Measurements from ENCODE around the gene KIF19. TPM values are rescaled to one million over a fixed set of nuclear protein-coding genes. Genes with fewer than 3 reads are reported as not detected.

Gene KIF19
- total RNA-seq, 1 experiment from 2014 or later = not detected

DNA sequence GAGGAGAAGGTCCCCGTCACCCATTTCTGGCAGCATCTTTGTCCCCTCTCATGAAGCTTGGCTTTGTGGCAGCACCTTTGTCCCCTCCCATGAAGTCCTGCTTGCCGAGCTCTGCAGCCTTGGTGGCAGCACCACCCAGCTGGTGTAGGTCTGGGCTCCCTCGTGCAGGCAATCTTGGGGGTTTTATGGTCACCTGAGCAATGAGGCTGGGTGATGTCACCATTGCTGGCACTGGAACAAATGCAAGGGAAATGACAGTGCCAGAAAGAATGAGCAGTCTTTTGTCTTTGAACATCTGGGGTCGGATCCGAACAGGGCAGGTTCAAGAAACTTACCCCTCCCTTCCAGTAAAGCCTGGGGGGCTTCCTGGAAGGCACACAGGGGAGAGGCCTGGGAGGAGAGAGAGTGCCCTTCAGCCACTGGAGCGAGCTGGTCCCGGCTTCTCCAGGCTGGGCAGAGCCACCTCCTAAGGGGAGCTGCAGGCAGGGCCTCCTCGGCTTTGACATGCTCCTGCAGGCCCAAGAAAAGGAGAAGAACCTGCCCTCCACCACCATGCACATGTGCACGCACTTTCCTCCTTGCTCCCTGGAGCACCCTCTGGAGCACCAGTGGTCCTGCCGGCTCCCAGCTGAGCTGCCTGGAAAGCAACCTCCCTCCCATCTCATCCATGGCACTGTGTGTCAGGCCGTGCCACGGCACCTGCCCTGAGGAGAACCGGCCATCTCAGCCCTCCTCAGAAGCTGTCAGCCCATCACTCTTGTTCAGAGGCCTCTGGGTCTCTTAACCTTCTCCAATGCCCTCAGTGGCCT is 19.6 kb downstream of the KIF19 start:
- Histone ChIP-seq H3K4me1 (replicated peaks; ENCODE audit: insufficient read depth) (no peaks in the 10 kb centered on the region), H4K20me1 (ENCODE audit: insufficient read depth) (no peaks in the 10 kb centered on the region), H3K4me2 (no peak overlapping the region), H3K27me3 (ENCODE audit: insufficient read depth, low read depth) (peaks cover 97% of the 10 kb centered on the region), H3K9me3 (ENCODE audit: insufficient read depth, low read depth) (no peaks in the 10 kb centered on the region), H3K36me3 (ENCODE audit: low read depth) (no peaks in the 10 kb centered on the region), H3F3A (ENCODE audit: insufficient read depth, low read depth) (no peaks in the 10 kb centered on the region), H3K27ac (no peak overlapping the region), H2AFZ (no peak overlapping the region), H3K9me2 (ENCODE audit: insufficient read depth) (no peaks in the 10 kb centered on the region), H3K79me2 (ENCODE audit: low read depth) (no peaks in the 10 kb centered on the region), H3K4me3 (no peak overlapping the region)
- no peak for DNase-seq
- intact Hi-C loops (cut with micrococcal nuclease; ENCODE audit: unreplicated experiment) = no loop called here
- ChIA-PET POLR2A (ENCODE audit: unreplicated experiment) (no interaction called here), CTCF (no interaction called here)
- no peak for TF ChIP-seq EZH2 (IDR thresholded peaks at IDR 0.05; ENCODE audit: low read depth)
- TF ChIP-seq, protein P1, sequence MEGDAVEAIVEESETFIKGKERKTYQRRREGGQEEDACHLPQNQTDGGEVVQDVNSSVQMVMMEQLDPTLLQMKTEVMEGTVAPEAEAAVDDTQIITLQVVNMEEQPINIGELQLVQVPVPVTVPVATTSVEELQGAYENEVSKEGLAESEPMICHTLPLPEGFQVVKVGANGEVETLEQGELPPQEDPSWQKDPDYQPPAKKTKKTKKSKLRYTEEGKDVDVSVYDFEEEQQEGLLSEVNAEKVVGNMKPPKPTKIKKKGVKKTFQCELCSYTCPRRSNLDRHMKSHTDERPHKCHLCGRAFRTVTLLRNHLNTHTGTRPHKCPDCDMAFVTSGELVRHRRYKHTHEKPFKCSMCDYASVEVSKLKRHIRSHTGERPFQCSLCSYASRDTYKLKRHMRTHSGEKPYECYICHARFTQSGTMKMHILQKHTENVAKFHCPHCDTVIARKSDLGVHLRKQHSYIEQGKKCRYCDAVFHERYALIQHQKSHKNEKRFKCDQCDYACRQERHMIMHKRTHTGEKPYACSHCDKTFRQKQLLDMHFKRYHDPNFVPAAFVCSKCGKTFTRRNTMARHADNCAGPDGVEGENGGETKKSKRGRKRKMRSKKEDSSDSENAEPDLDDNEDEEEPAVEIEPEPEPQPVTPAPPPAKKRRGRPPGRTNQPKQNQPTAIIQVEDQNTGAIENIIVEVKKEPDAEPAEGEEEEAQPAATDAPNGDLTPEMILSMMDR (conservative IDR thresholded peaks at IDR 0.05) = no peak
- BruUV-seq (replicated peaks) = no TSS peak

DNA sequence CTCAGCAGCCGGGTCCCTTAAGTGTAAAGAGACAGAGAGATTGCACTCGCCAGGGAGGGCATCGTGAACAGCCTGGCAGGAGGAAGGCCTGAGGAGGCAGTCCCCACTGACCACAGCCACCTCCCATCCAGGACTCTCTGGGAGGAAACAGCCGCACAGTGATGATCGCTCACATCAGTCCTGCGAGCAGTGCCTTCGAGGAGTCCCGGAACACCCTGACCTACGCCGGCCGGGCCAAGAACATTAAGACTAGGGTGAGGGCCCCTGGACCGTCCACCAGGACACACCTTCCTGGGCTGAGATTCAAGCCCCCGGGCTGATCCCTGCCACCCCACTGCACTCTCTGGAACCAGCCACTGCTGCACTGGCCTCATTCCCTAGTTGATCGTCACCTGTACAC is 21.6 kb downstream of the KIF19 start:
- no peak overlapping the region for H3K4me3 ChIP-seq
- no peaks in the 10 kb centered on the region for H3K79me2 ChIP-seq (ENCODE audit: low read depth)
- H3K27me3 ChIP-seq (ENCODE audit: insufficient read depth, low read depth) = peaks cover 87% of the 10 kb centered on the region
- H3K4me2 ChIP-seq = no peak overlapping the region
- intact Hi-C loops (cut with micrococcal nuclease; ENCODE audit: unreplicated experiment) = no loop called here
- H2AFZ ChIP-seq = no peak overlapping the region
- ChIA-PET CTCF (interaction anchor here (0.6 kb wide), 1 partner anchor 16 kb away, joined by 3 read pairs; no protein-coding TSS in a partner anchor), POLR2A (ENCODE audit: unreplicated experiment) (no interaction called here)
- H3K36me3 ChIP-seq (ENCODE audit: low read depth) = no peaks in the 10 kb centered on the region
- no peaks in the 10 kb centered on the region for H3K9me2 ChIP-seq (ENCODE audit: insufficient read depth)
- H3K9me3 ChIP-seq (ENCODE audit: insufficient read depth, low read depth) = no peaks in the 10 kb centered on the region
- TF ChIP-seq EZH2 (IDR thresholded peaks at IDR 0.05; ENCODE audit: low read depth) = no peak
- TF ChIP-seq, protein P1 (conservative IDR thresholded peaks at IDR 0.05) = no peak
- no peaks in the 10 kb centered on the region for H3K4me1 ChIP-seq (replicated peaks; ENCODE audit: insufficient read depth)
- H3F3A ChIP-seq (ENCODE audit: insufficient read depth, low read depth) = no peaks in the 10 kb centered on the region
- no peaks in the 10 kb centered on the region for H4K20me1 ChIP-seq (ENCODE audit: insufficient read depth)
- H3K27ac ChIP-seq = no peak overlapping the region
- DNase-seq = no peak
- BruUV-seq (replicated peaks) = no TSS peak

DNA sequence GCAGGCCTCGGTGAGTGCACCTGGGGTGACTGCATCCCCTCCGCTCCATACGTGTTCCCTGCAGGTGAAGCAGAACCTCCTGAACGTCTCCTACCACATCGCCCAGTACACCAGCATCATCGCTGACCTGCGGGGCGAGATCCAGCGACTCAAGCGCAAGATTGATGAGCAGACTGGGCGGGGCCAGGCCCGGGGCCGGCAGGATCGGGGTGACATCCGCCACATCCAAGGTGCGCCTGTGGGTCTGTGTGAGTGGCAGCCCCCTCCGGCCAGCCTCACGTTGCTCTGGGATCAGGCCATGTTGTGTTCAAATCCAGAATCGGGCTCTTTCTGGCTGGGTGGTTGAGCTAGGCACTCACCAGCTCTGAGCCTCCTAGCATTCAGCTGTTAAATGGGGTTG is 23.1 kb downstream of the KIF19 start:
- ChIA-PET POLR2A (ENCODE audit: unreplicated experiment) (interaction anchor here (0.6 kb wide), 1 partner anchor 140 kb away, joined by 3 read pairs; no protein-coding TSS in a partner anchor), CTCF (no interaction called here)
- no peak for DNase-seq
- Histone ChIP-seq H2AFZ (no peak overlapping the region), H3K4me3 (no peak overlapping the region), H4K20me1 (ENCODE audit: insufficient read depth) (no peaks in the 10 kb centered on the region), H3K27ac (no peak overlapping the region), H3K9me2 (ENCODE audit: insufficient read depth) (no peaks in the 10 kb centered on the region), H3K9me3 (ENCODE audit: insufficient read depth, low read depth) (no peaks in the 10 kb centered on the region), H3K4me2 (no peak overlapping the region), H3F3A (ENCODE audit: insufficient read depth, low read depth) (no peaks in the 10 kb centered on the region), H3K27me3 (ENCODE audit: insufficient read depth, low read depth) (peaks cover 87% of the 10 kb centered on the region), H3K79me2 (ENCODE audit: low read depth) (no peaks in the 10 kb centered on the region), H3K36me3 (ENCODE audit: low read depth) (no peaks in the 10 kb centered on the region), H3K4me1 (replicated peaks; ENCODE audit: insufficient read depth) (no peaks in the 10 kb centered on the region)
- BruUV-seq (replicated peaks) = no TSS peak
- intact Hi-C loops (cut with micrococcal nuclease; ENCODE audit: unreplicated experiment) = no loop called here
- TF ChIP-seq, protein P1 (conservative IDR thresholded peaks at IDR 0.05) = no peak
- no peak for TF ChIP-seq EZH2 (IDR thresholded peaks at IDR 0.05; ENCODE audit: low read depth)
